ENCODE data around the gene KIF26B. TPM values are rescaled to one million over a fixed set of nuclear protein-coding genes. Genes with fewer than 3 reads are reported as not detected.
"Not testable (repeated sequence)": the region's sequence is repeated elsewhere in the genome, so short reads cannot be mapped to it uniquely, and the experiment has no call there.

KIF26B gene
- total and polyA plus RNA-seq, 8 donors = 0.27 to 4.5 (median 0.63) TPM

- no peak overlapping the region for H3K4me3 ChIP-seq
Measured at GRCh38 chr1:245397771-245398170, 243.0 kb downstream of the KIF26B start.

GRCh38 chr1:245398180-245398579, 243.4 kb downstream of the KIF26B start:
- intact Hi-C loops (cut with DNase I) = no loop called here
- no peaks in the 10 kb centered on the region for H3K4me1 ChIP-seq
- H3K4me3 ChIP-seq = no peak overlapping the region
- H3K36me3 ChIP-seq = no peaks in the 10 kb centered on the region
- no peaks in the 10 kb centered on the region for H3K9me3 ChIP-seq
- TF ChIP-seq, protein P1, sequence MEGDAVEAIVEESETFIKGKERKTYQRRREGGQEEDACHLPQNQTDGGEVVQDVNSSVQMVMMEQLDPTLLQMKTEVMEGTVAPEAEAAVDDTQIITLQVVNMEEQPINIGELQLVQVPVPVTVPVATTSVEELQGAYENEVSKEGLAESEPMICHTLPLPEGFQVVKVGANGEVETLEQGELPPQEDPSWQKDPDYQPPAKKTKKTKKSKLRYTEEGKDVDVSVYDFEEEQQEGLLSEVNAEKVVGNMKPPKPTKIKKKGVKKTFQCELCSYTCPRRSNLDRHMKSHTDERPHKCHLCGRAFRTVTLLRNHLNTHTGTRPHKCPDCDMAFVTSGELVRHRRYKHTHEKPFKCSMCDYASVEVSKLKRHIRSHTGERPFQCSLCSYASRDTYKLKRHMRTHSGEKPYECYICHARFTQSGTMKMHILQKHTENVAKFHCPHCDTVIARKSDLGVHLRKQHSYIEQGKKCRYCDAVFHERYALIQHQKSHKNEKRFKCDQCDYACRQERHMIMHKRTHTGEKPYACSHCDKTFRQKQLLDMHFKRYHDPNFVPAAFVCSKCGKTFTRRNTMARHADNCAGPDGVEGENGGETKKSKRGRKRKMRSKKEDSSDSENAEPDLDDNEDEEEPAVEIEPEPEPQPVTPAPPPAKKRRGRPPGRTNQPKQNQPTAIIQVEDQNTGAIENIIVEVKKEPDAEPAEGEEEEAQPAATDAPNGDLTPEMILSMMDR (IDR thresholded peaks at IDR 0.05) = no peak
- ATAC-seq = no peak
- WGBS, 2 donors = 14 to 25% methylated on average over 5 of the region's 5 CpGs
- no peak for DNase-seq
- FAIRE-seq = no peak
- H3K27me3 ChIP-seq = no peaks in the 10 kb centered on the region
- H3K27ac ChIP-seq = no peak overlapping the region

More at GRCh38 chr1:245397771-245398170, 243.0 kb downstream of the KIF26B start:
- Histone ChIP-seq H3K36me3 (no peaks in the 10 kb centered on the region), H3K4me1 (no peaks in the 10 kb centered on the region), H3K9me3 (no peaks in the 10 kb centered on the region), H3K27me3 (no peaks in the 10 kb centered on the region), H3K27ac (no peak overlapping the region)
- intact Hi-C loops (cut with DNase I) = no loop called here
- FAIRE-seq (no peak), DNase-seq (no peak), ATAC-seq (no peak)
- TF ChIP-seq, protein P1 (IDR thresholded peaks at IDR 0.05) = no peak
- WGBS, 2 donors = 49 to 64% methylated on average over 3 of the region's 3 CpGs

DNA sequence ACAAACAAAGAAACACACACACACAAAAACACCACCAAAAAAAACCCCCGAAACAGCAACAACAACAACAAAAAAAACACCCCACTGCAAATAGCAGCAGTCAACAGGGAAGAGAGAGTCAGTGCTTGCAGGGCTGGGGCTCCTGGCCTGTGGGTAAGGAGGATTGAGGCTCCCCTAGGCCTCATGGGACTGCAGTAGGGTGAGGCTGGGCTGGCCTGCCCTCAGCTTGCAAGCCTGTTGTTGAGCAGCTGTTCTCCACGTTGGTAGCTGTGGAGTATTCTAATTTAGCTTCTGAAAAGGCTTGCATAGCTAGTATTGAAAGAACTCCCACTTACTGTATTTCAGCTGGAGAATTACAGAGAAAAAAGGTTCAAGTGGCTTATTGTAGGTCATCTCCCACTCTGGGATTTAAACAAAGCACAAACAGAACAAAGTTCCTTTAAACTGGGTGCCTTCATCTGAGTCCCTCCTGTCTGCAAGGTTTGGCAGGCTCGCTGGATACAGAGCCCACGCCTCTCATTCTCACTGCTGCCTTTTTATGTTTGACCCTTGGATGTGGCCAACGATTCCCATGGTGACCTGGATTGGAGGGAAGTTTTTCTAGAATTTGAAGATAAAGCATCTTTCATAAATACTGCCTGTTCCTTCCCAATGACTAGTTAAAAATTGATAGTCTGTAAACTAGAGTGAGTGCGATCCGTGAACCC, 247.2 kb downstream of the KIF26B start:
- TF ChIP-seq, protein P1 (IDR thresholded peaks at IDR 0.05) = no peak
- DNase-seq = no peak
- intact Hi-C loops (cut with DNase I) = no loop called here
- Histone ChIP-seq H3K9me3 (no peaks in the 10 kb centered on the region), H3K4me3 (no peak overlapping the region), H3K36me3 (no peaks in the 10 kb centered on the region), H3K27me3 (no peaks in the 10 kb centered on the region), H3K4me1 (no peaks in the 10 kb centered on the region), H3K27ac (no peak overlapping the region)
- WGBS, 2 donors = 50 to 55% methylated on average over 7 of the region's 7 CpGs
- FAIRE-seq = no peak
- no peak for ATAC-seq

- H3K4me3 ChIP-seq; intact Hi-C loops (cut with DNase I); H3K9me3 ChIP-seq; H3K36me3 ChIP-seq; DNase-seq; H3K27ac ChIP-seq; FAIRE-seq; H3K4me1 ChIP-seq; ATAC-seq; H3K27me3 ChIP-seq: not testable (repeated sequence)
- WGBS, 2 donors = 61 to 76% methylated on average over 4 of the region's 4 CpGs
Measured at GRCh38 chr1:245402998-245403397, 248.2 kb downstream of the KIF26B start.

GRCh38 chr1:245404527-245404926, 249.7 kb downstream of the KIF26B start:
- ATAC-seq = no peak
- WGBS, 2 donors = 46 to 69% methylated on average over 1 of the region's 1 CpG

More at GRCh38 chr1:245404527-245404926, 249.7 kb downstream of the KIF26B start:
- DNase-seq (no peak), FAIRE-seq (no peak)
- Histone ChIP-seq H3K4me3 (no peak overlapping the region), H3K9me3 (no peaks in the 10 kb centered on the region), H3K27me3 (no peaks in the 10 kb centered on the region), H3K27ac (no peak overlapping the region), H3K36me3 (no peaks in the 10 kb centered on the region), H3K4me1 (no peaks in the 10 kb centered on the region)
- TF ChIP-seq, protein P1 (IDR thresholded peaks at IDR 0.05) = no peak
- intact Hi-C loops (cut with DNase I) = no loop called here

All from pancreas (tissue), 10 donors.